Prostate gland (tissue), 2 donors: Measurements from ENCODE around the gene PBX3. TPM values are rescaled to one million over a fixed set of nuclear protein-coding genes. Genes with fewer than 3 reads are reported as not detected.

Experiments used
- DNase-seq: peaks from one replicate; pipeline ENCODE4 v3.0.0-alpha.2; 2019; ENCODE audit warnings: low spot score
- H3K27ac ChIP-seq, 2 donors: fragments of 200-600 bp; sonication (generic); 2 replicates each; pipeline ENCODE4 v1.5.1; 2017 to 2019
- H3K27me3 ChIP-seq: fragments of 200-600 bp; sonication (generic); replicated peaks from 2 replicates; pipeline ENCODE4 v1.5.1; 2019; ENCODE audit not compliant: insufficient read depth
- H3K36me3 ChIP-seq, 2 donors: fragments of 200-600 bp; sonication (generic); 1 replicate in 1 of 2; 2 replicates in 1 of 2; pipeline versions ENCODE4 v1.5.1 to v1.8.1; 2017 to 2019
- H3K4me1 ChIP-seq: fragments of 200-600 bp; sonication (generic); replicated peaks from 2 replicates; pipeline ENCODE4 v1.5.1; 2019
- H3K4me3 ChIP-seq, 2 donors: fragments of 200-600 bp; sonication (generic); 2 replicates each; pipeline ENCODE4 v1.5.1; 2017 to 2019
- H3K9me3 ChIP-seq: fragments of 200-600 bp; sonication (generic); 2 replicates; pipeline ENCODE4 v1.5.1; 2017
- CTCF ChIP-seq, 4 experiments: fragments of 200-600 bp in 2 of 4; fragments of 450-650 bp in 2 of 4; sonication (generic) in 2 of 4; IDR thresholded peaks; 1 replicate in 3 of 4; 2 replicates in 1 of 4; pipeline ENCODE4 v1.5.1; 2016 to 2019; ENCODE audit warnings: antibody characterized with exemption in 4 of 4, mild to moderate bottlenecking in 2 of 4, moderate library complexity in 2 of 4
- POLR2A ChIP-seq: fragments of 450-650 bp; IDR thresholded peaks from one replicate; pipeline ENCODE4 v1.6.1; 2016; ENCODE audit warnings: antibody characterized with exemption, mild to moderate bottlenecking
- POLR2AphosphoS5 ChIP-seq: sonication (generic); formaldehyde crosslinking; IDR thresholded peaks from one replicate; pipeline ENCODE4 v1.6.1; 2017; ENCODE audit warnings: antibody characterized with exemption
- WGBS: methylation state at CpG from one replicate; pipeline ENCODE4 v1.1.5; 2018; 5-methylcytosine and 5-hydroxymethylcytosine counted together
- intact Hi-C: fragments of 100-400 bp; cut with DNase I; formaldehyde crosslinking; loops from one replicate; pipeline ENCODE4 v1.14.2; 2022
- total RNA-seq, 2 donors: library from RNA; depleted of rRNA; stranded (reverse); fragments of >200 nt; gene quantifications; one replicate each; pipeline ENCODE4 v1.1.0, GENCODE V29; 2016

The PBX3 gene
- total RNA-seq, 2 donors from 2014 or later: 48.5 to 77.6 TPM

- no peaks in the 10 kb centered on the region for H3K27me3 ChIP-seq
- DNase-seq: no peak
Measured at GRCh38 chr9:125995006-125995405, 247.8 kb downstream of the PBX3 start.

GRCh38 chr9:125995706-125996105, 248.5 kb downstream of the PBX3 start:
- no peak for TF ChIP-seq POLR2A
- TF ChIP-seq CTCF (IDR thresholded peaks at IDR 0.05): no peak
- TF ChIP-seq POLR2AphosphoS5: no peak
- Histone ChIP-seq H3K4me3 (no peak overlapping the region), H3K27ac (no peak overlapping the region), H3K4me1 (no peaks in the 10 kb centered on the region), H3K36me3 (no peaks in the 10 kb centered on the region), H3K27me3 (no peaks in the 10 kb centered on the region), H3K9me3 (no peaks in the 10 kb centered on the region)
- 85% methylated on average over 10 of the region's 10 CpGs for WGBS
- no peak for DNase-seq
- intact Hi-C loops: no loop called here

More at GRCh38 chr9:125995006-125995405, 247.8 kb downstream of the PBX3 start:
- H3K4me3 ChIP-seq: no peak overlapping the region
- no peak overlapping the region for H3K27ac ChIP-seq
- H3K9me3 ChIP-seq: no peaks in the 10 kb centered on the region
- TF ChIP-seq POLR2A: no peak
- TF ChIP-seq CTCF (IDR thresholded peaks at IDR 0.05): no peak
- no peak for TF ChIP-seq POLR2AphosphoS5
- no peaks in the 10 kb centered on the region for H3K4me1 ChIP-seq
- H3K36me3 ChIP-seq: no peaks in the 10 kb centered on the region
- 97% methylated on average over 5 of the region's 5 CpGs for WGBS
- intact Hi-C loops: no loop called here

GRCh38 chr9:125996791-125997190, 249.6 kb downstream of the PBX3 start:
- Histone ChIP-seq H3K4me1 (no peaks in the 10 kb centered on the region), H3K36me3 (no peaks in the 10 kb centered on the region), H3K9me3 (no peaks in the 10 kb centered on the region), H3K27ac (no peak overlapping the region), H3K27me3 (no peaks in the 10 kb centered on the region), H3K4me3 (no peak overlapping the region)
- TF ChIP-seq POLR2A (no peak), POLR2AphosphoS5 (no peak), CTCF (IDR thresholded peaks at IDR 0.05) (no peak)
- intact Hi-C loops: no loop called here
- no peak for DNase-seq
- 93% methylated on average over 10 of the region's 10 CpGs for WGBS

- no peaks in the 10 kb centered on the region for H3K4me1 ChIP-seq
- H3K27me3 ChIP-seq: no peaks in the 10 kb centered on the region
- intact Hi-C loops: no loop called here
- TF ChIP-seq CTCF (IDR thresholded peaks at IDR 0.05): no peak
- TF ChIP-seq POLR2AphosphoS5: no peak
- no peak for TF ChIP-seq POLR2A
- H3K9me3 ChIP-seq: no peaks in the 10 kb centered on the region
- WGBS: 81% methylated on average over 16 of the region's 17 CpGs
- no peak overlapping the region for H3K27ac ChIP-seq
- H3K4me3 ChIP-seq: no peak overlapping the region
- no peaks in the 10 kb centered on the region for H3K36me3 ChIP-seq
- DNase-seq: no peak
Measured at GRCh38 chr9:125997196-125997823, 250.1 kb downstream of the PBX3 start.

- intact Hi-C loops: no loop called here
- H3K36me3 ChIP-seq: no peaks in the 10 kb centered on the region
- WGBS: 56% methylated on average over 17 of the region's 17 CpGs
- H3K4me1 ChIP-seq: no peaks in the 10 kb centered on the region
- no peak overlapping the region for H3K27ac ChIP-seq
- no peak for TF ChIP-seq POLR2A
- TF ChIP-seq POLR2AphosphoS5: no peak
- TF ChIP-seq CTCF (IDR thresholded peaks at IDR 0.05): no peak
- no peak overlapping the region for H3K4me3 ChIP-seq
- H3K27me3 ChIP-seq: no peaks in the 10 kb centered on the region
- no peak for DNase-seq
- no peaks in the 10 kb centered on the region for H3K9me3 ChIP-seq
Measured at GRCh38 chr9:125998837-125999503, 251.8 kb downstream of the PBX3 start.
